Epithelial cell of esophagus (primary cell): ENCODE data around the gene DIAPH1.

Source experiments
- DNase-seq: peaks from one replicate; pipeline ENCODE4 v3.0.0; 2010; ENCODE audit warnings: low read depth
- H3K4me3 ChIP-seq: 2 replicates; pipeline ENCODE4 v1.5.1; 2011; ENCODE audit warnings: mild to moderate bottlenecking, low read length, control low read depth
- TF ChIP-seq, protein P1 (sequence below): IDR thresholded peaks from 2 replicates; pipeline ENCODE4 v1.5.1; 2011; ENCODE audit warnings: low read depth, mild to moderate bottlenecking, low read length, control low read depth, inconsistent platforms; ENCODE audit not compliant: insufficient read depth; ENCODE audit errors: missing control alignments

DIAPH1 gene

DNA sequence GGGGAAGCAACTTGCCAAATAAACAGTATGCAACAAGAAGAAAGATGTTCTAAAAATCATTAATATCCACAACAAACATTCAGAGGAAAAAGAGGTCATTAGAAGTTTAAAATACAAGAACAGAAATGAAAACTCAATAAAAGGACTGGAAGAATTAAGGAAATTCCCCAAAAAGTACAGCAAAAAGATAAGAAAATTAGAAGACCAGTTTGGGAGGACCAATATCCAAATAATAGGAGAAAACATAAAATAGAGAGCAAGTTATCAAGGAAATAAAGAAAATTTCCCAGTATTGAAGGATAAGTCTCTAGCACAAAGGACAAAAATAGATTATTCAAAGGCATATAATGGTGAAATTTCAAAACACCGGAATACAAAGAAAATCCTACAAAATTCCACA, 21.9 kb downstream of the DIAPH1 start:
- TF ChIP-seq, protein P1, sequence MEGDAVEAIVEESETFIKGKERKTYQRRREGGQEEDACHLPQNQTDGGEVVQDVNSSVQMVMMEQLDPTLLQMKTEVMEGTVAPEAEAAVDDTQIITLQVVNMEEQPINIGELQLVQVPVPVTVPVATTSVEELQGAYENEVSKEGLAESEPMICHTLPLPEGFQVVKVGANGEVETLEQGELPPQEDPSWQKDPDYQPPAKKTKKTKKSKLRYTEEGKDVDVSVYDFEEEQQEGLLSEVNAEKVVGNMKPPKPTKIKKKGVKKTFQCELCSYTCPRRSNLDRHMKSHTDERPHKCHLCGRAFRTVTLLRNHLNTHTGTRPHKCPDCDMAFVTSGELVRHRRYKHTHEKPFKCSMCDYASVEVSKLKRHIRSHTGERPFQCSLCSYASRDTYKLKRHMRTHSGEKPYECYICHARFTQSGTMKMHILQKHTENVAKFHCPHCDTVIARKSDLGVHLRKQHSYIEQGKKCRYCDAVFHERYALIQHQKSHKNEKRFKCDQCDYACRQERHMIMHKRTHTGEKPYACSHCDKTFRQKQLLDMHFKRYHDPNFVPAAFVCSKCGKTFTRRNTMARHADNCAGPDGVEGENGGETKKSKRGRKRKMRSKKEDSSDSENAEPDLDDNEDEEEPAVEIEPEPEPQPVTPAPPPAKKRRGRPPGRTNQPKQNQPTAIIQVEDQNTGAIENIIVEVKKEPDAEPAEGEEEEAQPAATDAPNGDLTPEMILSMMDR: no peak
- no peak for DNase-seq
- H3K4me3 ChIP-seq: no peak overlapping the region

DNA sequence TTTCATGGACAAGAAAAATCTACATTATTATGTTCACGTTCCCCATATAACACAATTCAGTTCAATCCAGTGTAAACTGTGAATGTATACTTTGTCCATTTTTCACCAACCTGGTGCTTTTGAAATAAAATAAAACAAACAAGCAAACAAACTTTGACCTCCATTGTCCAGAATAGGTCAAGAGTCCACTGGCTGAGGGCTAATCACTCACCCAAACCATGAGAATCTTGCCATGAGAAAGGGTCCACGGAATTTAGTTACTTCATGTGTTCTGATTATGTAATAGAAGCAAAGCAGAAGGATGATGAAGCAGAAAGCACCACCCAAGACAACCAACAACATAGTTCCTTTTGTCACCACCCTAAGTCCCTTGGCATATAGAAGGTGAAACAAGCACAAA, 28.7 kb downstream of the DIAPH1 start:
- H3K4me3 ChIP-seq: no peak overlapping the region
- DNase-seq: no peak
- TF ChIP-seq, protein P1: no peak

DNA sequence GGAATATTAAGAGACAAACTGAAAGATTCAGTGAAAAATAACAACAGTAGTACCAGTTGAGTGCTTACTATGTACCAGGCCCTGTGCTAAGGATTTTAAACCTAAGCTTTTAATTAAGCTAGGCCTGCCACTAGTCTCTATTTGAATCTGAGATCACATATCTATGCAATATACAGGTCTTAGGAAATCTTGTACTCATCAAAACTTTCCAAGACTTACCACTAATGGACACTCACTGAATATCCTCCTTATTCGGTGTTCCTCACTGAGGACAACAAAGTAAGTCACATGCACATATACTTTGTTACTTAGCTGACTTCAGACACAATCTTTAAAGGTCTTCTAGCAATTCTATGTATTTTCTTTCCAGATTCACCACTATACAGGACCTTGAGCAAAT, 32.6 kb downstream of the DIAPH1 start:
- H3K4me3 ChIP-seq: no peak overlapping the region
- no peak for DNase-seq
- TF ChIP-seq, protein P1: no peak

DNA sequence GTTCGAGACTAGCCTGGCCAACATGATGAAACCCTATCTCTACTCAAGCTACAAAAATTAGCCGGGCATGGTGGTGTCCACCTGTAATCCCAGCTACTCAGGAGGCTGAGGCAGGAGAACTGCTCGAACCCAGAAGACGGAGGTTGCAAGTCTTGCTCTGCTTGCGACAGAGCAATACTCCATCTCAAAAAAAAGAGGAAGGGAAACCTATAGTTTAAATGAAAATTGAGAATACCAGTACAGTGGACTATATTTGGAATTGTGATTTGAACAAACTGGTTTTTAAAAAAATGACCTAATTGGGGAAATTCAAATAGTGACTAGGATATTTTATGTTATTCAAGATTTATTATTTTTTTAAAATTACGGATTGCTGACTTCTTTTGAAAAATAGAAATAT, 33.2 kb downstream of the DIAPH1 start:
- DNase-seq: no peak
- TF ChIP-seq, protein P1: no peak
- H3K4me3 ChIP-seq: no peak overlapping the region

DNA sequence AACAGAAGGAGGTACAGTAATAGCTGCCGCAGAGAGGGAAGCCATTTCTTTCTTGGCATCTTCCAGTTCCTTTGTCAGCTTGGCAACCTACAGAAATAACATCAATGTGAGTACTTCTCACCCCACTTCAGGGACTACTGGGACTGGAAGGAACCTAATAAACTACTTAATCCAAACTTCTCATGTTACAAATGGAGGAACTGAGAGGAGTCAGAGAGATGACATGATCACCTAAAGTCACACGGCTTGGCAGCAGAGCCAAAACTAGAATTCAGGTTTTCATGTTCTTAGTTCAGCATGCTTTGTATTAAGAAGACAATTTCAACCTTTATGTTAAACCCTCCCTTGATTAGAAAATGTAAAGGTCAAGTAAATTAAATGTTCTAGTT, 44.7 kb downstream of the DIAPH1 start:
- H3K4me3 ChIP-seq: no peak overlapping the region
- TF ChIP-seq, protein P1: no peak

DNA sequence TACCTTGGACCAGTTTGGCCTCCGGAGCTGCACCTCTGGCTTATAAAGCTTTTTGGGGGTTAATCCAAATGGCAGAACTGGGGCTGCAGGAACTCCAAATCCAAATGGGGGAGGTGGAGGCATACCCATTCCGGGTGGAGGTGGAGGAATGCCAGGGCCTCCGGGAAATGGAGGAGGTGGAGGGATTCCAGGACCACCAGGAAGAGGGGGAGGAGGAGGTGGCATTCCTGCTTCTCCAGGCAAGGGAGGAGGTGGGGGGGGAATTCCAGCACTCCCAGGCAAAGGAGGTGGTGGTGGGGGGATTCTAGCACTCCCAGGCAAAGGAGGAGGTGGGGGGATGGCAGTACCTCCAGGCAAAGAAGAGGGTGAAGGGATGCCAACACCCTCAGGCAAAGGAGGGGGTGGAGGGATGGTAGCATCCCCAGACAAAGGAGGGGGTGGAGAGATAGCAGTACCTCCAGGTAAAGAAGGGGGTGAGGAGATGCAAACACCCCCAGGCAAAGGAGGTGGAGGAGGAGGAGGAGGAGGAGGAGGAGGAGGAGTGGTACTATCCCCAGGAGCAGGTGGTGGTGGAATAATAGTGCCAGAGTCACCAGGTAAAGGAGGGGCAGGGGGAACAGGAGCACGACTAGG, 45.2 kb downstream of the DIAPH1 start:
- DNase-seq: no peak
- TF ChIP-seq, protein P1: no peak
- H3K4me3 ChIP-seq: no peak overlapping the region

More for the DNA sequence above, 44.7 kb downstream of the DIAPH1 start:
- DNase-seq: no peak

DNA sequence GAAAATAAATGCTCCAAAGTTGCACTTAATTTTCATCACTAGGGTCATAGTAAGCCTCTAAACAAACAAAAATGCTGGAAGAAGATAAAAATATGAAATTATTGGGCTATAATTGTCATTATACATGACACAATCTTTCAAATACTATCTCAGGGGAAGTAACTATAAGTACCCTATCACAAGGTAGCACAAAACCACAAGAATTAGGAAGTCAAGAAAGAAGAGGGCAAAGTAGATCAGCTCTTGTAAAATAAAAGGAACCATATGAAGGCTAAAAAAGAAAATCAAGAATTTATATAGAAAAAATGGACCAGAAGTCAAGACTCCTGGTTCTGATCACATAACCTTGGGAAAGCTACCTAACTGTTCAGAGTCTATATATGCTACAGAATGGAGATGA, 48.1 kb downstream of the DIAPH1 start:
- DNase-seq: no peak
- H3K4me3 ChIP-seq: no peak overlapping the region
- TF ChIP-seq, protein P1: no peak
